Right ventricle myocardium inferior (tissue), 1 donor: Measurements from ENCODE around the gene DCTN4. TPM values are rescaled to one million over a fixed set of nuclear protein-coding genes. Genes with fewer than 3 reads are reported as not detected.
A peak's percentile ranks its signal among the peaks of the same experiment; 100 is the strongest.

Experiments
- ATAC-seq: fragments of 200-7000 bp; cut with Tn5 transposase; one replicate; pipeline ENCODE4 v1.9.1; 2020; ENCODE audit warnings: mild to moderate bottlenecking, moderate library complexity
- DNase-seq: peaks from one replicate; pipeline ENCODE4 v3.0.0; 2021; ENCODE audit errors: missing footprints
- intact Hi-C: fragments of 100-400 bp; cut with DNase I; formaldehyde crosslinking; loops from one replicate; pipeline ENCODE4 v1.11.0; 2022
- total RNA-seq: library from RNA; stranded (reverse); fragmentation: NEBNext Ultra II Directional; extraction: Animal tissue kit (Norgen Biotek cat#: 25700); gene quantifications from one replicate; pipeline ENCODE4 v1.2.1, GENCODE V29; 2021
- donor health status: DM: no; HTN: yes; CAD: no; lungs with severe emphysema.

The DCTN4 gene
- total RNA-seq, 1 donor from 2014 or later, result 46.4 TPM

DNA sequence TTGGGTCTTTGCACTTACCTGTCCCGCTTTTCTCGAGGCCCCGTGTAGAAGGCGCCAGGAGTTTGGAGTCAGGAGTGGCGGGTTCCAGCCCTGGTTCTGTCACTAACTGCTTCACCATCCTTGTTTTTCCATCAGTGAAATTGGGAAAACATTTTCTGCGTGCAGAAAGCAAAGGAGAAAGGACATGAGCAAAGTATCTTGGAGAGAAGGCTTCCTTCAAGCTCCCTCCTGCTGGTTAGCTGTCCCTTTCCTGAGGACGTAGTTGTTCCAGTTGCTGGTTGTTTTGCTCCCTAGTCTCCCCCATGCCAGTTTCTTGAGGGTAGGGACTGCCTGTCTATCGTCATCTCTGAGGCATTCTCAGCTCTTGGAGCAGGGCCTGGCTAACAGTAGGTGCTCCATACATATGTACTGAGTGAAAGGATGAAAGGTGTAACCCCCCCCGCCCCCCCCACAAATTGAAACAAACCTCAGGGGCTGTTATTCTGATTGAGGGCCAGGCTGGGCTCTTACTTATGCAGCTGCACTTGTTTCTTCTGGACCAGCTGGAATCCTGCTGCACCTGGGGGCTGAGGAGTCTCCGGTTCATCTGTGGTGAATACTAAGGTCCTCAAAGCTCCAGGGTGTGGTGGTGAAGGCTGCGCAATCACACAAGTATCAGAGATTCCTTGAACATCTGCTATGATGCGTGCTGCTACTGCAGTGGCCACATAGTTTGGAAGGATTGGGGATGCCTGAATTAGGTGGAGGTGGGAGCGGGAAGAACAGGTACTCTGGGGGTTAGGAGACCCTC, 20.8 kb upstream of the DCTN4 start:
- no peak for ATAC-seq
- intact Hi-C loops, result loop anchor here (2.0 to 5.0 kb wide), 2 partner anchors 21 to 77 kb away; partner anchors contain the start of genes DCTN4 and RBM22
- DNase-seq, result no peak

DNA sequence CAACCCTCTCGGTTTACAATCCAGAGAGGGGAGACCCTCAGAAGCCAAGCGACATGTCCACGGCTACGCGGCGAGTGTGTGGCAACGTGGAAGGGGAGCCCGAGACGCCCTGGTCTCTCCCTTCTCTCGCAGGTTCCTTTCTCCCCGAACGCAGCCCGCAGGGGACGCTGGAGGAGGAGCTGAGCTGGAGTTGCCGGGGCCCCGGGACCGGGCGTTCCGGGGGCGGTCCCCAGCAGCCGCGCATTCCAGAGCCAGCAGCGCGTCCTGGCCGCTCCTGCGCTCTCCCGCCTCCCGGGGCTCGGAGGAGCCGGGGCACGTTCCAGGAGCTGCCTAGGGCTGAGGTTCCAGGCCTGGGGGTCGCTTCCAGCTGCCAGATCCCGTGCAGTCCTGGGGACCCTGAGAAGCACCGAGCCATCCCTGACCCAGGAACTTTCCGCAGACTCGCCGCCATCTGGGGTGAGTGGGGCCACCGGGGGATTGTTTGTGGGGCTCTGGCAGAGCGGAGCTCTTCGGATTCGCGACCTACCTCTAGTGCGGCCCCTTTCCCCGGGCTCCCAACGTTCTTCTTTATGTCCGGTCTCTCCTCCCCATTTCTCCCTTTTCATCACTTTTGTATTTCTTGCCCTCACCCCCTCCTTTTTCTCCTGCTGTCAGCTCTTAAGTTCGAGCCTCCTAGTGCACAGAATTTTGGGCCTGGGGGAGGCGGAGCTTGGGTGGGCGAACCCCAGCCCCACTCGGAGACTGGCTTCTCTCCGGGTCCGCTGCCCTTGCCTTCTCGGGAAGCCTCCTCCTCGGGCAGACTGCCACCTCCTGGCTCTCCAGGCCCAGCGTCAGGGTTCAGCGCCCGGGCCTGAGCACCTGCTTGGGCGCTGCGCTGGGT, 19.9 kb upstream of the DCTN4 start, which contains the start of gene SMIM3:
SMIM3 (plus strand) TSS at position 241 of the 880 bp plus-strand sequence. CDS start 16,684 bp downstream, outside the sequence.
- DNase-seq, result peak; percentile 93
- ATAC-seq, result peak; percentile 83
- intact Hi-C loops, result loop anchor here (2.0 to 5.0 kb wide), 2 partner anchors 20 to 76 kb away; partner anchors contain the start of genes DCTN4 and RBM22

DNA sequence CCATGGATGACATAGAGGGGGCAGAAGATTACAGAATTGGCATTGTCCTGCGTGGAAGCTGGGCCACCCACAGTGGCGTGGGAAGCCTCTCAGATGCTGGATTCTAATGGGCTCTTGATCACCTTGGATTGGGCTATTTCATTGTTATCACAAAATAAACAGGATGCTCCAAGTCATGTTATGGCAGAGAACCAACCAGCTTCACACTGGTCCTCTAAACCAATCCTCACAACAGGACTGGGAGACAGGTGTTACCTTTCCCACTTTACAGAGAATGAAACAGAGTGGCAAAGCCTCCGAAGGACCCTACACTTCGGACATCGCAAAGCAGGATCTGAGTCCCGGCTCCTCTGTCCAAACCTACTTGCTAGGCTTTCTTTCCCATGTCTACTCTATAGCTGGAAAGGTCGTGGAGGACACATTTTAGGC, 19.3 kb upstream of the DCTN4 start:
- DNase-seq (no peak), ATAC-seq (peak; percentile 0)
- intact Hi-C loops, result loop anchor here (2.0 to 5.0 kb wide), 2 partner anchors 19 to 76 kb away; partner anchors contain the start of genes DCTN4 and RBM22

DNA sequence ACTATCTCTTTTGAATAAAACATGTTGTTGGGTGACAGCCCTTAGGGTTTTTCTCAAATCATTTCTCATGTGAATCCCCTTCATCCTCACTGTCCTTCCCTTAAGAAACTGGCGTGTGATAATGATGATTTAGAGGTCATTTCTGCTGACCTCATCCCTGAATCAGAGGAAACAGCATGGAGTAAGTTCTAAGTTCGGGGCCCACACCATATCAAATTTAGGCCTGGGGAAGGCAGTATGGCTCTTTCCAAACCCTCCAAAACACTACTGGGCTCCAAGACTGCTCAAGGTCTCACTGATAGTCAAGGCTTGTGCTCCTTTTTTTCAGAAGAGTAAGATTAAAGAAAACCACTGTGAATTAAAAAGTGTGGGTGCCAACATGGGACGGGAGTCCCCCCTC, 18.9 kb upstream of the DCTN4 start:
- intact Hi-C loops, result loop anchor here (2.0 to 5.0 kb wide), 2 partner anchors 19 to 75 kb away; partner anchors contain the start of genes DCTN4 and RBM22
- no peak for DNase-seq
- ATAC-seq, result no peak

DNA sequence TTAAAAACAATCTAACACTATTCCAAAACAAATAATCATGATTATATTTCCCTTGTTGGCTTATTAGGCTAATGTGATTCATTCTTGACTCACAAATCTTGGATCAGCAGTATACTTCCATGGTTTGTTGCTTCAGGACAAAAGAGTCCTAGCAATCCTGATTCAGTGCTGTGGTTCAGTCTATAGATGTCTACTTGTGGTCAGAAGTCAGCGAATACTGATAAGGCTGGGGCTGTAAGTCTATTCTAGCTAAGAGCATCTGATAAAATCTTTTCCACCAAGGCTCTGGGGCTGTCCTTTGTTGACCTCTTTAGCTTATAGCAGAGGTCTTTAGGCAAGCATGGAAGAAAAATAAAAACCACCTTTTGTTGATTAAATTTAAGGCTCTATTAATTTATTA, 15.3 kb upstream of the DCTN4 start:
- intact Hi-C loops, result no loop called here
- ATAC-seq (no peak), DNase-seq (no peak)

DNA sequence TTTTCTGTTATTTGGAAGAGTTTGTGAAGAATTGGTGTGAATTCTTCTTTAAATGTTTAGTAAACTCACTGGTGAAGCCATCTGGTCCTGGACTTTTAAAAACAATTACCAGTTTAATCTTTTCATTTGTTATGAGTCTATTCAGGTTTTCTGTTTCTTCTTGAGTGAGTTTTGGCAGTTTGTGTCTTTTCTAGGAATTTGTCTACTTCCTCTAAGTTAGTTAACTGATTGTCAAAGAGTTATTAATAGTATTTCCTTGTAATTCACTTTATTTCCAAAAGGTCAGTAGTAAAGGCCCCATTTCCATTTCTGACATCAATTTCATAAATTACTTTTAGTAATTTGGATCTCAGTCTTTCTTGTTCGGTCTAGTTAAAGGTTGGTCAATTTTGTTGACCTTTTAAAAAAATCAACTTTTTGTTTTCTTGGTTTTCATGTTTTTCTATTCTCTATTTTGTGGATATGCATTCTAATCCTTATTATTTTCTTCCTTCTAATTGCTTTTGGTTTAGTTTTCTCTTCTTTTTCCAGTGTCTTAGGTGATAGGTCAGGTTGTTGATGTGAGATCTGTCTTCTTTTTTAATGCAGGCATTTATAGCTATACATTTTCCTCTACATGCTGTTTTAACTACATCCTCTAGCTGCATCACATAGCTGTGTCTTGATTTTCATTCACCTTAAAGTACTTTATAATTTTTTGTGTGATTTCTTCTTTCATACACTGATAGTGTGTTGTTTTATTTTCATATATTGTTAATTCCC, 12.4 kb upstream of the DCTN4 start:
- intact Hi-C loops, result no loop called here
- no peak for DNase-seq
- ATAC-seq, result no peak

DNA sequence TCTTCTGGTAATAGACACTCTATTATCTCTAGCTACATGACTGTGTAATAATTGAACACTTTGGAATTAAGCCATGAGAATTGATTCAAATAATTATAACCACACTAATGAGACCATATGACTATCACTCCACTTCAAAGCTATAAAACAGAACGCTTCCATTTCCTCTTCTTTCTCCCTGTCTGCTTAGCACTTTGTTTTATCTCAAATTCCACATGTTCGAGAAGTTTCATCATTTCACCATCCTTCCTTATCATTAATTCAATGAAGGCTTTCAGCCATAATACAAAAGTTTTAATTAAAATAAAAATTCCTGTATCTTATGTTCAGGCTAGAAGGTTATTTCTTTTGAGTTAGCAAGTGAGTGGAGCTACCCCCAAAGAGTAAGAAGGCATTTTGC, 7.4 kb upstream of the DCTN4 start:
- intact Hi-C loops, result no loop called here
- DNase-seq, result no peak
- no peak for ATAC-seq

DNA sequence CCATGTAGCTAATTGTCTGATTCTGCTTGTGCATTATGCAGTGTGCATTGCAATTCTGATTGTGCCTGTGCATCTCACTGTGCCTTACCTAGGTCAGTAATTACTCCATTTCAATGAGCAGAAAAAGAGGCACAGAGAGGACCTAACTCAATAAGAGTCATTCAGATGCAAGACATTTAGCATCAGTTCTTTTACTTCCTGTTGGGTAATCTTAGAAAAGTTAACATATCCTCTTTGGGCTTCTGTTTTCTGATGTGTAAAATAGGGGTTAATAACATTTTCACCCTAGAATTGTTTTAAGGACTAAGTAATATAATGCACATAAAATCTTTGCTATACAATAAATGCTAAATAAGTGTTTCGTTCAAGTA, 7.0 kb upstream of the DCTN4 start:
- no peak for ATAC-seq
- intact Hi-C loops, result no loop called here
- no peak for DNase-seq

DNA sequence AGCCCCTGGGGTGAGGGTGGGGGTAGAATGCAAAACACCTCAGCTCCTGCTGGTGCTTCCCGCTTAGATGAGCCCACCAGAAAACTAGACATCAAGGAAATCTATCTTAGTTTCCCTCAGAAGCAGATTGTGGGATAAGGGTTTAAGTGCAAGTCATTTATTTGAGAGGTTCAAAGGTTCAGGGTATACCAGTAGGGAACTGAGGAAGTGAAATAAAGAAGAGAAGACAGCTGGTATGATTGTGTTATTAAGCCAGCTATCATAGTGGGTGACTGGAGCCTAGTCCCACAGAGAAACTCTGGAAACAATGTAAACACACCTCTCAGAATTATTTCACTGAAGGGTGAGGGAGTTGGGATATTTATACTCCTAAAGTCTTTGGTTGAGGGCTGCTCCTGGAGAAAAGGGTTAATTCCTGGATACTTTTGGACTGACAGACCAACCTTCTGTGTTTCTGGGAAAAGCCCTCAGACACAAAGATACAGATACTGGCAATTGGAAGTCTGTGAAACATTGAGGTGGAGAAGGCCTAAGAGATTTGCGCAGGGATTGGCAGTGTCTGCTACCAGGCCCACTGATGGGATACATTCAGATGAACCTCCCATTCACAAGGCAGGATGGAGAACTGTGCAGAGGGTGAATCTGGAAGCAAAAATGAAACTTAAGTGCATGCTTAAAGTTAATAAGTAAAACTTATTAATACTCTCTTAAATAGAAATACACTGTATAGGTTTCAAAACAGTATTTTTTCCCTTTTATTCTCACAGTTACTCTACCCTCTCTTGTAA, 6.4 kb upstream of the DCTN4 start:
- DNase-seq, result no peak
- intact Hi-C loops, result no loop called here
- ATAC-seq, result no peak

DNA sequence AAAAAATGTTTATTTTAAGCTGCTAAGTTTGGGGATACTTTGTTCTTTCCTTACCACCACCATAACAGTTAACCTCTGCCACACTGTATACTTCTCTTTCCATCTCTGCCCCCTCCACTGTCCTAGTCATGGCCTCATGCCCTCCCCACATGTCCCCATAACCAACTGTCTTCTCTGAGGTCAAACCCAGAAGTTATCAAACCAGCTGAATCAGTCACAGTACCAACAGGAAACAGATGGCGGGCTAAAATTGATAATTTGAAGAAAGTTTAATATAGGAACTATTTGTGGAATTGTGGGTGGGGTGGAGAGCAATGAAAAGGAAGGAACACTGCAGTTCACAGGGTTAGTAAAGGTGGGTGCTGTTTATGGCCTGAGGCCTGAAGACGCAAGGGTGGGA, 5.7 kb upstream of the DCTN4 start:
- intact Hi-C loops, result no loop called here
- peak; percentile 27 for ATAC-seq
- DNase-seq, result no peak

DNA sequence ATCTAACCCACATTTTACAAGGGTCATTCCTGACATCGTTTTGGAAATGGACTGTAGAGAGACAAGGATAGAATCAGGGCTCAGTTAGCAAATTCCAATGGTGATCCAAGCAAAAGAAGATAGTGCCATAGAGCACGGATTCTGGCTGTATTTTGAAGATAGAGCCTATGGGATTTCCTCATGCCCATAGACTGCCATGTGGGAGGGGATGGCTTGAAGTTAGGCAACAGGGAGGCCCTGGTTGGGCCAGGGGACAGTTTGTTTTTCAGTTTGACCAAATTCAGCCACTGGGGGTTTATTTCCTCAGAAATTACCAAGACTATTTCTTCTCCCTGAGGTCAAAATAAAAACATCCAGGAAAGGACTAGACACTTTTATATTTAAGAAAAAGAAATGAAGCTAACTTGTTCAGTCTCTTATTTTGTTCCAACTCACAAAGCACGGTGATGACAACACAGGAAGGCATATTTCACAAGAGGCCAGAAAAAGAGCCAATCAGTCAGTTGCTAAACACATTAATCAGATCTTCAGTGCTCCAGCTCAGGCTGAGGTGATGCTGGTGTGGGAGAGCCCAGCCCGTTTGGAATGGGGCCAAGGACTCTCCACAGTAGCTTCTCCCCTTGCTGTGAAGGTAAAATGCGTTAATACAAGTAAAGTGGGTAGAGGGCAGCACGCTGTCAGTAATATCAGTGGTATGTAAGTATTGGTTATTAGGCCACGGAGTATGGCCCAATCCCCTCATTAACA, 4.4 kb upstream of the DCTN4 start:
- ATAC-seq (peak; percentile 44), DNase-seq (peak; percentile 79)
- intact Hi-C loops, result no loop called here

DNA sequence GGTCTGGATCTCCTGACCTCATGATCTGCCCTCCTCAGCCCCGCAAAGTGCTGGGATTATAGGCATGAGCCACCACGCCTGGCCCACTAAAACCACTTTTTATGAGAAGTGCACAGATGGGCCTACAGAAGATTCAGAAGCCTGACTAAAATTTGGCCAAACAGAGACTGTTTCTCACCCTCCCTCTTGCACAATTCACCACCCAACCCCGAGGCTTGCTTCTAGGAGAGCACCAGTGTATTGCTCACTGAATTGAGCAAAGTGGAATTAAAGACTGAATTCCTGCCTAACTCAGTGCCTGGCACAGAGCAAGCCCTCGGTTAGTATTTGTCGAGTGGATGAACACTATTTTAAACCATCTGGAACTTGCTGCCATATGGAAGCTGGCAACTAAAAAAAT, 3.4 kb upstream of the DCTN4 start:
- no peak for ATAC-seq
- no peak for DNase-seq
- intact Hi-C loops, result no loop called here

DNA sequence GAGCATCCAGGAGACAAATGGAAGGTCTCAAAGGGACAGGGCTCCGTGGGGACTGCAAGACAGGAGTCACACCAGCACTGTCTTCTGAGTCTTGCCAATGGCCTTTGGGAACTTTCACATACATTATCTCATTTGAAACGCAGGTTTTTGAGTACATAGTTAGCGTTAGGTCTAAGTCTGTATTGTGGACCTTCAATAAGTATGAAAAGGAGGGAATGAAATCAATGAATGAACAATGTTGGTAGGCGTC, 442 bp upstream of the DCTN4 start:
- ATAC-seq, result no peak
- DNase-seq, result no peak
- intact Hi-C loops, result loop anchor here (2.0 kb wide), 1 partner anchor 20 kb away; the partner anchor contains the start of gene SMIM3

DNA sequence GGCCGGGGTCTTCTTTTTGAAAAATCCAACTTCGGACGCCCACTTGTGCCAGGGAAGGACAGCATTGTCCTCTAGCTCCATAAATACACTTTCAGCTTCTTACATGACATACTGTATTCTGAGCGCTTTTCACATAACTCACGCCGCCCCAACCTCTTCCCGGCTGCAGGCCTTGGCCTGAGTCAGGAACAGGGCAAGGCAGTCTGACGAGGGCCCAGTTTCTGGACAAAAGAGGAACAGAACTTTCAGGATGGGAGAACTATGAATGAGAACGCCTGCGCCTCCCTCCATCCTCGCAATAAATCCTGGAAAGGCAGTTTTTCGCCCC, 650 bp downstream of the DCTN4 start:
- peak; percentile 7 for ATAC-seq
- DNase-seq, result no peak
- intact Hi-C loops, result loop anchor here (2.0 kb wide), 1 partner anchor 21 kb away; the partner anchor contains the start of gene SMIM3

DNA sequence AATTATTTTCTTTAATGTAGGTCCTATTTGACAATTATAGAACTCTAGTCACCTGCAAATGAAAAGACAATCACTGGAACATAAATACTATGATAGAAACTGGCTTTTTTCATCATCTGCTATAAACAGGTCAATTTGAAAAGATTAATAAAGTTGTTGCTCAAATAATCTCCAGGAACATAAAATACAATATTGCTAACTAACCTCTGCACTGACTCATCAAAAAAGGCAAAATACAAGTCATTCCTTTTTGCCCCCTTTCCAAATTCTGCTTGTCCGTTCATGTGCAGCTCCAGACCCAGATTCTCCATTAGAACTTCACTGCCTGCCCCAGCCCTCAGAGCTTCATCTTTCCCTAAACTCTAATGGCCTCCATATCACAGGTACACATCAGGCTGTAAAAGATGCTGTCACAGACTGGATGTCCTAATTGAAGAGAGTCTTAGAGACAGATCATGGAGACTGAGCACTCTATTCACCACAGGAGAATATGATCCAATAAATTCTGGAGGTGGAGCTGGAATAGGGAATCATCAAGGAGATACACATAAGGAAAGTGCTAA, 1.6 kb downstream of the DCTN4 start:
- intact Hi-C loops, result no loop called here
- ATAC-seq, result no peak
- DNase-seq, result no peak

DNA sequence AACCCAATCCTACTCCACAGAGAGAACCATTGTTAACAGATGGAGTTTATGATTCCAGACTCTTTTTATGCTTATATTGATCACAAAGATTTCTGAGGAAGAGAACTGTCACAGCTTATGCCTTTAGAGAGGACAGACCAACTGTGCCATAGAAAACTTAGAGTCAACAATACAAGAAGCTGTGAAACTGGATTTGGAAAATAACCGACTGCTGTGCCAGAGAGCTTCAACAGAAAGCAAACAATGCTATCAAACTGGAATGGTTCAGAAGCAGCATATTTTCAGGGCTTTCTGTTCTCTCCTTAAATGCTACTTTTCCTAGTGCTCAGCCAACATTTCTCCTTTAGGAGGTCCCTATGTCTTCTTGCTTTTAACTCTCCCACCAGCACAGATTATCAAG, 5.0 kb downstream of the DCTN4 start:
- no peak for ATAC-seq
- no peak for DNase-seq
- intact Hi-C loops, result no loop called here

DNA sequence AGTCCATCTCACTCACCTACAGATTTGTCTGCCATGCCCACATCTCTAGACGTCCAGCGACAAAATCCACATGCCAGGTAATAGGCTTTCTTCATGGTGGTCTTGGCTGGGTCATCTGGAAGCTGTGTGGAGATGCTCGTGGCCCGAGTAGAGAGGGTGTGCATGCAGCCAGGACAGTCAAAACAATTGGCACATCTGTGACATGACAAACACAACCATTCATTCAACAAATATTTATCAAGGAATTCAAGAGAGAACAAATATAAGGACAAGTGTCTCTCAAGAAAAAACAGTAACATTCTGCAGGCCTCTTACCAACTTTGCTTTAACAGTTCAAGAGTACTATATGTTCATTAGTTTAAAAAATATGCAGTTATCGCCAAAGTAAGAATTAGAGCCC, 5.4 kb downstream of the DCTN4 start:
- ATAC-seq, result no peak
- intact Hi-C loops, result no loop called here
- DNase-seq, result no peak
